SU-DHL-6 (cell line): ENCODE results near the gene SRPK2.

Experiments used
- CTCF ChIP-seq: fragments of 200-600 bp; sonication (generic); IDR thresholded peaks from one replicate; pipeline ENCODE4 v1.5.1; 2017; ENCODE audit warnings: antibody characterized with exemption, mild to moderate bottlenecking, low read length, moderate library complexity; ENCODE audit not compliant: insufficient read depth, poor library complexity, severe bottlenecking
- EZH2phosphoT487 ChIP-seq: fragments of 200-600 bp; sonication (generic), shearing (Covaris generic); conservative IDR thresholded peaks from 2 replicates; pipeline ENCODE4 v1.6.1; 2018; ENCODE audit warnings: mild to moderate bottlenecking, antibody characterized with exemption, low read length, moderate library complexity, mixed read lengths

- TF ChIP-seq CTCF, result no peak
- no peak for TF ChIP-seq EZH2phosphoT487
Observed at GRCh38 chr7:105281966-105282365, 106.8 kb downstream of the SRPK2 start.
